GM15510 (cell line): ENCODE measurements around the gene BANP.
A peak's percentile ranks its signal among the peaks of the same experiment; 100 is the strongest.

Source experiments
- POLR2A ChIP-seq: IDR thresholded peaks from 3 replicates; pipeline ENCODE4 v1.6.1; 2011; ENCODE audit warnings: borderline replicate concordance; ENCODE audit not compliant: insufficient read length; ENCODE audit errors: extremely low read depth

Gene BANP

DNA sequence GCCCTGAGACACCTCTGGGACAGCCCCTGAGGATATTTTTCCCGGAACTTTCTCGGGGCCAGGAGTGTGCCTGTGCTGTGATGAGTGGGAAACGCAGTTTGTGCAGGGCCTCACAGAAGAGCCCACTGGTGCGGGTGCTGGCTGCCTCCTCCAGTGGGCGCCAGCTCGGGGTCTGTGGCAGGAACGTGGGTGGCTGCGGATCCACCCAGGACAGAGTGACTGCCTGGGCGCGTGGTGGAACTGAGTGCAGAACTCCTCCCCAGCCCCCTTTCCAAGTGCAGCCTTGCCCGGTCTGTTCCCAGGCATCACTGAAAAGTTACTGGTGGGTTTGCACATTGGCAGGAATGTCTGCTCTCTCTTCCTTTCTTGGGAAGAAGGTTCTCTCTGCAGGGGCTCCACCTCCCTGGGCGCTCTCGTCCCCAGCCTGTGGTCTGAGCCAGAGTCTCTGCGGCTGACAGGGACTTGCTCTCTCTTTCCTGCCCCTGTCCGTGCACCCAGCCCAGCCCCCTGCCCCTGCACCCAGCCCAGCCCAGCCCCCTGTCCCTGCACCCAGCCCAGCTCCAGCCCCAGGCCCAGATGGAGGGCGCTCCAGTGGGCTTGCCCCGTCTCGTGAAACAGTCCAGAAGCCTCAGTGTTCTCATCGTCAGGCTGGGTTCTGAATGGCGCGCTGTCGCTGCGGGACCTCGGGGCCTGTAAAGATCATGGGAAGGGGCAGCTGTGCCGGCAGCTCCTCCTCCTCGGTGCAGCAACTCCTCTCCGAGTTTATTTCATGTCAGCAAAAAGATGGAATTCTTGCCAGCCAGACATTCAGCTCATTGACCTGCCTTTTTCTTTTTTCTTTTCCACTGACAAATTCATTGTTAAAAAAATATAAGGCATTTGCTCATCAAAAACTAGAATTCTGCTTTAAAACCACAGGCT is 117.5 kb downstream of the BANP start:
- no peak for TF ChIP-seq POLR2A

DNA sequence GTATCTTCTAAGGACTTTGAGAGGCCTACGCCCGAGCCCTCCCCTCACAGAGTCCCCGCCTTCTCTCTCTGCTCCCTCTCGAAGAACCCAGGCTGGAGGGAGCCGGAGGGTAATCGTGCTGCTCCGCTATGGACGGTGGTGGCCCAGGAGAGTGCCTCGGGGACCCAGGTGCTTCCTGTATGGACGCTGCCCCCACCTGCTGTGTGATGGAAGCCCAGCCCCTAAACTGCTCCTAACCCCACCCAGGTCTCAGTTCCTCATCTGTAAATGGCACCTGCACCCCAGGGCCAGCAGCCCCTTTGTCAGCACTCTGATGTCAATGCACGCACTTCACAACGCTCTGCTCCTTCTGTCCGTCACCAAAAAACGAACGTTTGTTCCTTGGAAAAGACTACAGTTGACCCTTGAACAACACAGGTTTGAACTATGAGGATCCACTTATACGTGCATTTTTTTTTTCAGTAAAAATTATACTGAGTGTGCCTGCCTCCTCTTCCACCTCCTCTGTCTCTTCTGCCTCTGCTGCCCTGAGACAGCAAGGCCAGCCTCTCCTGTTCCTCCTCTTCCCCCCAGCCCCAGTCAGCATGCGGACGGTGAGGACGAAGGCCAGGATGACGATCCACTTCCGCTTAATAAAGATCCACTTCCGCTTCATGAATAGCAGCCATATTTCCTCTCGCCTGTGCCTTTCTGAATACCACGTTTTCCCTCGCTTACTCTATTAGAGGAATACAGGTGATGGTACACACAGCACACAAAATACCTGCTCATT is 118.3 kb downstream of the BANP start:
- peak; percentile 23 for TF ChIP-seq POLR2A

DNA sequence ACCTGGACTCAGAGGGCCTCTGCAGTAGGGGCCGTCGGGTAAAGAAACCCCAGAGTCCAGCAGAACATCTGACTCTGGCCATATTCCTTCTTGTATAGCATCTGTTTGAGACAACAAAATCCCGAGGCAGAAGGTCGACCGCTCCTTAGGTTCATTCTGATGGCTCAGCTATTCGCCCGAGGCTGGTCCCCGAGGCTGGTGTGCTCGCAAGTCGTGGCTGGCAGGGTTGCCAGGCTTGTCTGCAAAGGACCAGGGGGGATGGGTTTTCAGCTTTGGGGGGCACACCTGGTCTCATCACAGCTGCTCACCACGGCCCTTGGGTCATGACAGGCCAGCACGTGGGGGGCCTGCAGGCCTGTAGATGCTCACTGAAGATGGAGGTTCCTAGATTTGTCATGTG is 119.1 kb downstream of the BANP start:
- no peak for TF ChIP-seq POLR2A

DNA sequence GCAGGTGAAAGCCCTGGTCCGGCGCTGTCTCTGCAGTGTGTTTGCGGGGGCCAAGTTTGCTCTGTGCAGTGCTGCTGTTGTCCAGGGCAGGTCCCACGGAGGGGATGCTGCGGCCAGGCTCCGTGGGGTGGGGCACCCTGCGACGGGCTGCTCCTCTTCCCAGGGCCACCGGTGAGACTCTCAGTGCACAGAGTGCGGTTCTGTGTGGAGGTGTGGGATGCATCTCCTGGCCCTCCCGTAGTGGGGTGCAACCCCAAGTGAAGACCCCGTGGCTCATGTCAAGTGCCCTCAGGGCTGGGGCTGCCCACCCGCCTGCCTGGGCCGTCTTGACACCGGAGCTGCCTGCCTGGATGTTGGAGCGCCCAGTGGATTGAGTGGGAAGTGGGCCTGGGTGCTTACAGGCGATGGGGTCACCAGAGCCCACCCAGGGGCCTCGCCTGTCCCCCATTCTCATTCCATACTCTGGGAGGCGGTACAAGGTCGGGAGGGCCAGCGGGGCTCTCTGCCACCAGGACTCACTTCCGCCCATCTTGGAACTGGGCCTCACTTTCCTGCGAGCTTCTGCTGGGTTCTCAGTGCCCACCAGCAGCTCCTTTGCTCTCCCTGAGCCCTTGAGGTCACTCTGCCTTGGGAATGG is 119.9 kb downstream of the BANP start:
- TF ChIP-seq POLR2A, result no peak

DNA sequence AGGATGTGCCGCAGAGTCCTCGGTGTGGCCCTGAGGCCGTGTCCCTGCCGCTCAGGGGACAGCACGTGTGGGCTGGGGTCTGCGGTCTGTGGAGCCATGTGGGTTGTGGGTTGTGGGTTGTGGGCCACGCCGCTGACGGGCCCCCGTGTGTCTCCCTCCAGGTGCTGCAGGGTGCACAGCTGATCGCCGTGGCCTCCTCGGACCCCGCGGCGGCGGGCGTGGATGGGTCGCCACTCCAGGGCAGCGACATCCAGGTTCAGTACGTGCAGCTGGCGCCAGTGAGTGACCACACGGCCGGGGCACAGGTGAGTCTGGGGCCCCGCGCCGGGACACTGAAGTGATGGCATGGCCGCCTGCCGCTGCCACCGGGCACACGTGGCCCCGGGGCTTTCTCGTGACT is 120.7 kb downstream of the BANP start:
- no peak for TF ChIP-seq POLR2A

DNA sequence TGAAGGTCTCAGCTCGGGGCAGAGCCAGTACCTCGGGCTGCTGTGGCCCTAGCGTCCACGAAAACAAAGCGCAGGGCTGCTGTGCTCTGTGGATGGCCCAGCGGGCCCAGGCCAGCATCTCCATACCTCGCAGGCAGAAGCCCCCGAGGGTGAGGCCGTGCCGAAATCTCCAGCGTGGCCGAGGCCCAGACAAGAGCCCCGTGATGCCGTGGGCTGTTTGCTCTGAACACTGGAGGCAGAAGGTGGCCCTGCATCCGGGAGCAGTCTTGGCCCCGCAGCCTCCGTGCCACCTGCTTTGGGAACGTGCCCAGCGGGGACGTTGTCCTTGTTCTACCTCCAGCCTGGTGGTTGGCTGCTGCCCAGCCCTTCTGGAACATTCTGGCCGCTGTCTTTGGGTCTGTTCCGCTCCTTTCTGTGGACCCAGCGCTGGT is 121.4 kb downstream of the BANP start:
- TF ChIP-seq POLR2A, result no peak

DNA sequence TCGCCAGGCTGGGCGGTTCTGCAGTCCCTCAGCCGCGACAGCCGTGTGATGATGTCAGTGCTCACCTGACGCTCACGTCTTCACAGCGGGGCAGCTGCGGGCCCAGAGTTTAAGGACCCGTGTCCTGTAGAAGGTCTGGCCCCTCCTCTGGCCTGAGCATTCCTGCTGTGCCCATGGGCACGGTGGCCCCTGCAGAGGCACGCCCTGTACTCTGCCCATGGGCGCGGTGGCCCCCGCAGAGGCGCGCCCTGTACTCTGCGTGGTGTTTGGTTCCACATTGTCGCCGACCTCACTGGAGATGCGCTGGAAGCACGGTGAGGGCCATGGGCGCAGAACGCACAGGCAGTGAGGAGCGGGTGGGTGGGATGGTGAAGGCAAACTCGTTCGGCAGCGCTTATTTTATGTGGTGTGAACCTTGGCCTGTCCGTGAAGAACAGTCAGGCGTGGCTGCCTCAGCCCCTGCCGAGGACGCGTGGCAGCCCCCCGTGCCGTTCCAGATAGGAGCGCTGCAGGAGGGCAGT is 122.0 kb downstream of the BANP start:
- TF ChIP-seq POLR2A, result no peak

DNA sequence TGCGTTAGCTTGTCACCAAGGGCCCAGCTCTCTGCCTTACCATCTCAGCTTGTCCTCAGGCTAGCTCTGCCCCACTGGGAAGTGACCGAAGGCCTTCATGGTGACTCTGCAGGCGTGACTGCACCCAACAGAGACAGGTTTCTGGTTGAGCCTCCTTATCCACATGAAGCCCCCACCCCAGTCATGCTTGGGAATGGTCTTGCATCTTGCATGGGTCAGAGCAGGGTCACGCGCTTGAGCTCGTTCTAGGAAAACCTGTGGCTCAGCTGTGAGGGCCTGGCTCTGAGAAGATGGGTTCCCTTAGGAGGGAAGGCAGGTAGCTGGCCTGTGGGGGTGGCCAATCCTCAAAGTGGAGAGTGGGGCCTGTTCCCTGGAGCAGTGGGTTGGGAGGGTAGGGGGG is 122.8 kb downstream of the BANP start:
- no peak for TF ChIP-seq POLR2A

DNA sequence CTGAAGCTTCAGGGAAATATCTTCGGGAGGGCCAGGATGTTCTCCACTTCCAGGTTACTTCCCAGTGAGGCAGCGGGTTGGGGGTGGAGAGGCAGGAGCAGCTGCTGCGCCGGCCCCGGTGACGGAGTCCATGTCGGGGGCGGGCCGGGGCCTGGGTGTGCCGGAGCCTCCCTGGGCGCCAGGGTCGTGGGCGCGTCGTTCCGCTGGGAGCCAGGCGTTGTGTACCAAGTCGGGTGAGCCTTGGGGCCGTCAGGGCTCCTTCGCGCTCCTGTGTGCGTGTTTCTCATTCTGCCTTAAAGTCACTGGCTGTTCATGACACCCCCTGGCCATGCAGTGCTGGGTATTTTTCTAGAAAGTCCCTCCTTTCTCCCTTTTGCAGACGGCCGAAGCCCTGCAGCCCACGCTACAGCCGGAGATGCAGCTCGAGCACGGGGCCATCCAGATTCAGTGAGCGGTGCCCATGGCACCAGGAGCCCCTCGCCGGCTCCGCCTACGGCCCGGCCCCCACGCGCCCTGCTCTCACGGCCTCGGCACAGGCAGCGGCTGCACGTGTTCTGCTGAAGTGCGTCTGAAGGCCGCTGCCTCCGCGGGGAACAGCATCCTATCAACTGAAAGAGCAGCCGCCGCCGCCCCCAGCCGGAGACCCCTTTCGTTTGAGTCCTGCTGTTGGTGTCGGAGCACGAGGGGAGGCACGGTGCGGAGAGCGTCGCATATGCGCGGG is 125.1 kb downstream of the BANP start:
- TF ChIP-seq POLR2A, result no peak

DNA sequence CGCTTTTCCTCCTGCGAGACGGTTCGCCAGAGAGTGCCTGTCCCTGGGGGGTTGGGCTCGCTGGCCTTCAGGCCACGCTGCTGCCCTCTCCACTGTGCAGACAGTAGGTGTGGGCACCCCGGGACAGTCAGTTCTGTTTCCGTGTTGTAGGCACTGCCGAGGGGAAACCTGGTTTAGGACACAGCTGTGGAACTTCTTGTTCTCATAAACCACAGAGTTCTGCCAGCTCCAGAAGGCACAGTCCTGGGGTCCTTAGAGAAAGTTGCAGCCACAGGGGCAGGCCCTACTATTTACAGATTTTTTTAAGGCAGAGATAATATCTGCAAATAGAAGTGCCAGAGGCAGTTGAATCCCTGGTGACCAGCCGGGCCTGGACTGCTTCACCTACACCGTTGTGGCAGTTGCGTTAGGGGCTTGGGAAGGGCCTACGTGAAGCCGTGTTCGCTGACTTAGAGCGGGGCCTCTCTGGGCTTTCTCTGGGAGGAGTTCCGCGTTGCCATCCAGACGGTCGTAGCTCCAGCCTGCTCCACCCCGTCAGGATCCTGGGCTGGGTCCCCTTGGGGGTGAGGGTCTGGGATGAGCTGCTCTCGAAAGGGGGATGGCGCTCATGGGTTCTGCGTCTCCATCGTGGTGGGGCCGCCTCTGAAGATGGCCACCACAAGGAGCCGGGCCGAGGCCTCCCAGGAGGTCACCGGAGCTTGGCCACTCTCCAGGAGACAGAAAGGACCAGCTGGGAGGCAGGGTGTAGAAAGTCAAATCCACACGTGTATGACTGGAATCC is 126.3 kb downstream of the BANP start:
- TF ChIP-seq POLR2A, result no peak

DNA sequence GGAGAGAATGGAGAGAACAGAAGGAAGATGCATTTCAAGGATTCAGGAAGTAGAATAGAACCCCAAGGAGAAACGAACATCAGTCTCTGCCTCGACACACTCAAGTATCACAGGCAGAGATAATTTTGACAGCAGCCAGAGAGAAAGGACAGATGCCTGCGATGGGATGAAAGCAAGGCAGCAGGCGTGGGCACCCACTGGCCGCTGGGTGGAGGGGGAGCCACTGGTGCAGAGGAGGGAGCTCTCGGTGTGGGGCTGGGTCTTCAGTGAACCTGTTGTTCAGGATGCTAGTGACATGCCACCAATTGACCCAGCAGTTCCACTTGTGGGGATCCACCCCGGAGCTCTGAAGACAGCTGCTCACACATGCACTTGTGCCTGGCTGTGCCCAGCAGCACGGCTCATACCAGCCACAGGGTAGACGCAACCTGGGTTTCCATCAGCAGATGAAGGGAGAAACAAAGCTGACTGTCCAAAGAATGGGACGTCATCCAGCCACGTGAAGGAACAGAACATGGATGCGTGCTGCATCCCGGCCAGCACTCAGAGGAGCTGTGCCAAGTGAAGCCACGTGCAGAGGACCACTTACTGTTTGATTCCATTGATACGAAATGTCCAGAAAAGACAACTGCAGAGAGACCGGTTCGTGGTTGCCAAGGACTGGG is 127.0 kb downstream of the BANP start:
- TF ChIP-seq POLR2A, result no peak

DNA sequence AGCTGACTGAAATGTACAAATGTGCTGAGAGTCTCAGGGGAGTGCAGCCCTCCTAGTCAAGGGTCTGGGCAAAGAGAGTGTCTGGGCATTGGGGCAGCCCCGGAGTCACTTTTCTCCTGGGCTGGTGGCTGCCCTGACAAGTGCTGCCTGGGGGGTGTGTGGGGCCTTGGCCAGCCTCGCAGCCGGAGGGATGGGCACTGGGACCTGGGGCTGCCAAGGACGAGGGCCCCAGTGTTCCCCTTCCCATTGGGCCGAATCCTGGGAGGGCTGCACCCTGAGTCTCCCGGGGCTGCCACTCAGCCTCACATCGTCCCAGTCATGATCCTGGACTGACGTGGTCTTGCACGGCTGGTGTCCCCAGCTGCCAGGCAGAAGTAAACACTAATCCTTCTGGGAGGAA is 132.3 kb downstream of the BANP start:
- TF ChIP-seq POLR2A, result no peak

DNA sequence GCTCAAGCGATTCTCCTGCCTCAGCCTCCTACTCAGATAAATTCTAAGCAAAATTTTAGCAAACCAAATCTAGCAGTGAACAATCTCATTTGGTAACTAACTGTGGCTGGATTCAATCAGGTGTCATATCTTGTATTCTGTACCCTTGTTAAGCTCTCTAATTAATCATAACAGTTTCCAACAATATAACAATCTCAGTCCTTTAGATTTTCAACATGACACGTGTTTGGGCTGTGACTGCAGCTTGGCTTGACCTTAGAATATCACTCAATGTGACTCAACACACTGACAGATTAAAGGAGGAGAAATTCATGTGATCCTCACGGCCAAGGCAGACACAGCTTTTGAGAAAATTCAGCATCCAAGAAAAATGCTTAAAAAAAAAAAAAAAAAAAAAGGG is 133.6 kb downstream of the BANP start:
- TF ChIP-seq POLR2A, result no peak

DNA sequence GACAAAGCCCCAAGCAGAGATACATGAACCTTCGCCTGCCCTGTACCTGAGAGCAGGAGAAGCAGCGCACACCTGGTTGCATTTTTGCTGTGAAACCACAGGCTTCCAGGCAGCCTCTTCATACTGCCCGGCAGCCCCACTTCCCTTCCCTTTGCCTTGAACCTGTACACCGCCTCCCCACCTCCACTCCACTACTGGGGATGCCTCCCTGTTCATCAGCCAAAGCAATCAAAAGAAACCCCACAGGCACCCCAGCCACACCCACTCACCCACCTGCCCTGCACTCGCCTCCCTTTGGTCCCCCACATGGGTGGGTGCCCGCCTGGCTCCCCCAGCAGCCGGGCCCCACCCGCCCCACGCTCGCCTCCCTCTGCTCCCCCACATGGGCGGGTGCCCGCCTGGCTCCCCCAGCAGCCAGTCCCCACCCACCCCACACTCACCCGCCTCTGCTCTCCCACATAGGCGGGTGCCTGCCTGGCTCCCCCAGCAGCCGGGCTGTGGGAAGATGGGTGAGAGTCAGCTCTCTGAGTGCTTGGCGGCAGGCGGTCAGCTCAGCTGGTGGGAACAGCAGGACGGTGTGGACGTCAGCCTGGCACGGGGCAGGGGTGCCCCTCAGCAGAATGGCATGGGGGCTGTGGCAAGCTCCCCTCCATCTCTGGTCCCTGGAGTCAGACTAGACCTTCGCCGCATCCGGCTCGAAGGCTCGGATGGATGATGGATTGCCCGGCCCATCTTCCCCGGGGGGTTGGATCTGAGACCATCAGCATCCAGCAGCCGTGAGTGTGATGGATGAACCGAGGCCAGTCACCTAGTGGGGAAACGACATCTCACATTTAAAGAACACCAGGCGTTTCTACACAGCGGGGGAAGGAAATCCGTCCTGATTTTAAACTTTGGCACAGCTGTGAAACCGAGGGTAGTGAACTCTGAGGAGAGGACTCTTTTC is 135.6 kb downstream of the BANP start:
- no peak for TF ChIP-seq POLR2A
